Bladder microvascular endothelial cell (primary cell): ENCODE data around the gene HES4. TPM values are rescaled to one million over a fixed set of nuclear protein-coding genes. Genes with fewer than 3 reads are reported as not detected.

Experiments
- total RNA-seq: library from RNA; depleted of rRNA; stranded (reverse); fragments of >200 nt; gene quantifications from 2 replicates; pipeline ENCODE4 v1.2.3, GENCODE V29; 2014

Gene HES4
- total RNA-seq = 19.6 and 32.3 TPM in 2 replicates

DNA sequence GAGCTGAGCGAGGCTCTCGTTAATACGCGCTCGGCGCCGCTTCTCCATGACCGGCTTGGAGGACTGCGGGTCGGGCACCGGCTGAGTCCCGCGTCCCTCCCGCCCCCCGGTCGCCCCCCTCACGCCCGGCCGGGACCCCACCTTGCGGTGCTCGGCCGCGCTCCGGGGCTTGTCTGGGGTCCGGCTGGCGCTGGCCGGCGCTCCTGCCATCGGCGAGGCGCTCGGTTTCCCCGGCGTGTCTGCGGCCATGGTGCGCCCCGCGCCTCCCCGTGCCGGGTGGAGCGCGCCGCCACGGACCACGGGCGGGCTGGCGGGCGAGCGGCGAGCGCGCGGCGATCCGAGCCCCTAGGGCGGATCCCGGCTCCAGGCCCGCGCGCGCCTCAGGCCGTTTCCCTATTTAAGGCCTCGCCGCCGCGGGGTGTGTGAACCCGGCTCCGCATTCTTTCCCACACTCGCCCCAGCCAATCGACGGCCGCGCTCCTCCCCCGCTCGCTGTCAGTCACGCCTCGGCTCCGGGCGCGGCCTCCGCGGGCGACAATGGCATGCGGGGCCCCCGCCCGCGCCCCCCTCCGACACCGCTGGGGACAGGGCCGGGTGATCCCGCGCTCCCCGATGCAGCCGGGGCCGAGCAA, at the start of gene HES4:
TSS of gene HES4 (minus strand) at position 373 of the 632 bp plus-strand sequence. CDS start at position 249, 124 bp downstream.

DNA sequence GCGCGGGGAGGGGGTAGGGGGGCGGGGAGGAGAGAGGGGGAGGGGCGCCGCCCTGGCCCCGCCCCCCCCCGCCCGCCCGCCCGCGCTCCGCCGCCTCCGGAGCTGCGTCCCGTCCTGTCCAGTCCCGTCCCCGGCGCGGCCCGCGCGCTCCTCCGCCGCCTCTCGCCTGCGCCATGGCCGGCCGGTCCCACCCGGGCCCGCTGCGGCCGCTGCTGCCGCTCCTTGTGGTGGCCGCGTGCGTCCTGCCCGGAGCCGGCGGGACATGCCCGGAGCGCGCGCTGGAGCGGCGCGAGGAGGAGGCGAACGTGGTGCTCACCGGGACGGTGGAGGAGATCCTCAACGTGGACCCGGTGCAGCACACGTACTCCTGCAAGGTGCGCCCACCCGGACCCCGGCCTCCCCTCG, 20.1 kb upstream of the HES4 start, which contains the start of gene AGRN:
TSS of gene AGRN (plus strand) at position 121 of the 405 bp plus-strand sequence. CDS start at position 174, 53 bp downstream.

DNA sequence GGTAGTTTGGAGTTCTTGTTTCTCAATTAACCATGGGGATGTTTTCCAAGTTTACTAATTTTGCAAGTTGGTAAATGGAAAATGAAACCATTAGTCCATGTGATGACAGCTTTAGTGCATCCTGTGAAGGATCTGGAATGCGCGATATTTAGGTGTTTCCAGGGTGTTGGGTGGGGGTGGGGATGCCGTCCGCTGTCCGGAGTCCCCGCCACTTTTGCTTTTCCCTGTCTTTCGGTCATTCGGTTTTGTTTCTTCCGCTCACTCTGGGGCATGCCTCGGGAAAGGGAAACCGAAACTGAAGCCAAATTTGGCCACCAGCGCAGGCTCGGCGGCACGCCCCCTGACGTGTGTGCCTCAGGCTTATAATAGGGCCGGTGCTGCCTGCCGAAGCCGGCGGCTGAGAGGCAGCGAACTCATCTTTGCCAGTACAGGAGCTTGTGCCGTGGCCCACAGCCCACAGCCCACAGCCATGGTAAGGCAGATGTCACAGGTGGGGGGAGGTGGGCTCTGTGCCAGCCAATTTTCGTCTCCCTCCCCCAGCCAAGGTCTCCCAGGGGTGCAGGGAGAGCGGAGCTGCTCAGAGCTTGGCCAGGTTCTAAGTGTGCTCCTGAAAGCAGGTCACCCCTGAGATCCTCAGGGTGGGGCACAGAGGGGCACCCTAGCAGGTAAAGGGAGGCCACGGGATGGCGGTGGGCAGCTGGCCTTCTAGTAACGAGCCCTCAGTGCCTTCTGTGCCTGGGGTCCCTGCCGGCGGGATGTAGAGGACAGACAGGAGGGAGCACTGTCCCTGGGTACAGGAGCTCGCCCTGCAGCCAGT, 13.4 kb upstream of the HES4 start, which contains the start of gene ISG15:
TSS of gene ISG15 (plus strand) at position 393 of the 817 bp plus-strand sequence. CDS start at position 470, 77 bp downstream.

GRCh38 chr1:981955-982558, 17.8 kb downstream of the HES4 start, which contains the start of gene PERM1:
Gene PERM1, minus strand, starts transcription at chr1:982093. Its CDS starts 1,064 bp downstream, at chr1:981029.

DNA sequence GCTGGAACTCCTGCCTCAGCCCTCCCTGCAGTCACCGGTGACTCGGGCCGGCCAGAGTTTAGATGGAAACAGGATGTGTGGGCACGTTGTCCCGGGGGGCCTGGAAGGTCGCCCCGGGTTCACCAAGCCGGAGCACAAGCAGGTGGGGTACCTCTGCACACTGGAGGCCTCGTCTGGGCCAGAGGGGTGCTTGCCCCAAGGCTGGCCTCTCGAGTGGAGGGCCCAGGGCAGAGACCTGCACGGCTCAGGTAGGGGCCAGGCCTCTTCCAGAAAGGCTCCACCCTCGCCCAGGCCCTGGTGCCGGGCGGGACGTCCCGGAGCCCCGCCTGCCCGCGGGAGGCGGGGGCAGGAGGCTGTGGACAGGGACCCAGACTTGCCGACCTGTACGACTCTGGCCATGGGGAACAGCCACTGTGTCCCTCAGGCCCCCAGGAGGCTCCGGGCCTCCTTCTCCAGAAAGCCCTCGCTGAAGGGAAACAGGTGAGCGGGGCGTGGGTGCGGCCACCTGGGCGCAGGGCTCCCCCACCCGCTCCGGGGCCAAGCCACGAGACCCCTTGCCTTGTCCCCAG, 33.7 kb downstream of the HES4 start, which contains the start of gene PLEKHN1:
TSS of gene PLEKHN1 (plus strand) at position 348 of the 569 bp plus-strand sequence. CDS start at position 398, 50 bp downstream.

GRCh38 chr1:960363-961131, 39.4 kb downstream of the HES4 start, which contains the start of gene KLHL17:
Gene KLHL17, plus strand, starts transcription at chr1:960584. Its CDS starts 110 bp downstream, at chr1:960694.

DNA sequence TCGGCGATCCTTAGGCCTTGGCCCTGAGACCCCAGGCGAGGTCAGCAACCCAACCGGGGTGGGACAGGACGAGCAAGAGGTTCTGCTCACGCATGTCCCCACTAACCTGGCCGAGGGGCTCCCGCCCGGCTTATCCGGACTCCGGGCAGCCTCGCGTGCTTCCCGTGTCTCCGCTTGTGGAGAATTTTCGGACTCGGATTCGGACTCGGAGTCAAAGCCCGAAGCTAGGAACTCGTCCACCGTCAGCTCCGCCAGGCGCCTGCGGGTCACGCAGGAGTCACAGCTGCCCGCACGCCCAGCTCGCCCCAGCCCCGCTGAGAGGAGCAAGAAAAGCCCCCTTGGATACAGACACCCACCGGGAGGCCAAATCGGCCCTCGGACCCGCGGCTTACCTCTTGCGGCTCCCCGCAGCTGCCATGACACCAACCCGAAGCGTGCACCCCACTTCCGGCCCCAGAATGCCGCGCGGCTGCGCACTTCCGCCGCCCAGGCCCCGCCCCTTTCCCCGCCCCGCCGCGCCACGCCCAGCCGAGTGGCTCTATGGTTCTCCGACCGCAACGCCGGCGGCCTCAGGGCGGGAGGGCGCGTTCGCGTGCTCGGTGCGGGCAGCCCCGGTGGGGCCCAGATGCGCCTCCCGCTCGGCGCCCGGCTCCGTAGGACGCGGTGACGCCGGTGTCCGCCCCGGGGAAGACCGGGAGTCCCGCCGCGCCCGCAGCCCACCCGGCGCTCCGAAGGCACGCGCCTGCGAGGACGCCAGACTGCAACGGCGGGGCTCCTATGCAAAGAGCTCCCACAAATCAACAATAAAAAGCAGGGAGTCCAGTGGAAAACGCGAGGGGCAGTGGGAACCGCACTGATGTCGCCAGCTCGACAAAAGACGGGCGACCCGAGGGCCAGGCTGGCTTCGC, 40.8 kb downstream of the HES4 start, which contains the start of gene NOC2L:
TSS of gene NOC2L (minus strand) at position 434 of the 908 bp plus-strand sequence. CDS start at position 418, 16 bp downstream.

Other genes with a start within 250 kb of the HES4 start
- gene SAMD11, start 76.2 kb downstream of the HES4 start, total RNA-seq = not detected in 2 replicates
- 65.4 and 87.5 TPM in 2 replicates for gene NOC2L, start 40.8 kb downstream of the HES4 start, total RNA-seq
- 3.7 and 8.5 TPM in 2 replicates for gene KLHL17, start 39.5 kb downstream of the HES4 start, total RNA-seq
- 0.16 and 0.31 TPM in 2 replicates for gene PLEKHN1, start 33.6 kb downstream of the HES4 start, total RNA-seq
- gene PERM1, start 18.0 kb downstream of the HES4 start, total RNA-seq = not detected in 2 replicates
- 87.4 and 256 TPM in 2 replicates for gene ISG15, start 13.4 kb upstream of the HES4 start, total RNA-seq
- gene AGRN, start 20.0 kb upstream of the HES4 start, total RNA-seq = 97.1 and 238 TPM in 2 replicates
- not detected in 2 replicates for gene RNF223, start 74.2 kb upstream of the HES4 start, total RNA-seq
- 6.2 and 9.3 TPM in 2 replicates for gene C1orf159, start 116.0 kb upstream of the HES4 start, total RNA-seq
- not detected in 2 replicates for gene TTLL10, start 173.8 kb upstream of the HES4 start, total RNA-seq
- 1.0 TPM in 1 of 2 replicates, not detected in the other for gene TNFRSF18, start 206.5 kb upstream of the HES4 start, total RNA-seq
- 2.1 and 7.7 TPM in 2 replicates for gene TNFRSF4, start 214.1 kb upstream of the HES4 start, total RNA-seq
- gene SDF4, start 231.9 kb upstream of the HES4 start, total RNA-seq = 89.2 and 155 TPM in 2 replicates
- 16.5 and 25.5 TPM in 2 replicates for gene B3GALT6, start 232.1 kb upstream of the HES4 start, total RNA-seq
- gene C1QTNF12, start 246.6 kb upstream of the HES4 start, total RNA-seq = 0.32 and 0.57 TPM in 2 replicates